Gastroesophageal sphincter (tissue), 3 donors: ENCODE data around the gene PLCB4.

Source experiments
- CTCF ChIP-seq, 4 experiments: fragments of 200-600 bp in 2 of 4; fragments of 450-650 bp in 2 of 4; sonication (generic) in 1 of 4; IDR thresholded peaks; one replicate each; pipeline ENCODE4 v1.5.1; 2017 to 2019; ENCODE audit warnings: antibody characterized with exemption in 4 of 4, mild to moderate bottlenecking in 2 of 4, moderate library complexity in 2 of 4
- EP300 ChIP-seq: sonication (generic); formaldehyde crosslinking; IDR thresholded peaks from one replicate; pipeline ENCODE4 v1.6.1; 2017; ENCODE audit warnings: antibody characterized with exemption, mild to moderate bottlenecking
- POLR2A ChIP-seq, 2 donors: fragments of 450-650 bp; IDR thresholded peaks; one replicate each; pipeline ENCODE4 v1.6.1; 2017; ENCODE audit warnings: antibody characterized with exemption in 2 of 2, mild to moderate bottlenecking in 2 of 2, moderate library complexity in 1 of 2
- POLR2AphosphoS5 ChIP-seq: sonication (generic); formaldehyde crosslinking; IDR thresholded peaks from one replicate; pipeline ENCODE4 v1.6.1; 2017; ENCODE audit warnings: antibody characterized with exemption

- TF ChIP-seq POLR2AphosphoS5 (no peak), CTCF (IDR thresholded peaks at IDR 0.05) (no peak), POLR2A (IDR thresholded peaks at IDR 0.05) (no peak), EP300 (no peak)
Measured at GRCh38 chr20:9211016-9211760, 142.3 kb downstream of the PLCB4 start.
